ENCODE results near the gene WNT7A. TPM values are rescaled to one million over a fixed set of nuclear protein-coding genes. Genes with fewer than 3 reads are reported as not detected.

Gene WNT7A
- total RNA-seq, 2 experiments from 2014 or later: 0.09 TPM; not detected in 1

DNA sequence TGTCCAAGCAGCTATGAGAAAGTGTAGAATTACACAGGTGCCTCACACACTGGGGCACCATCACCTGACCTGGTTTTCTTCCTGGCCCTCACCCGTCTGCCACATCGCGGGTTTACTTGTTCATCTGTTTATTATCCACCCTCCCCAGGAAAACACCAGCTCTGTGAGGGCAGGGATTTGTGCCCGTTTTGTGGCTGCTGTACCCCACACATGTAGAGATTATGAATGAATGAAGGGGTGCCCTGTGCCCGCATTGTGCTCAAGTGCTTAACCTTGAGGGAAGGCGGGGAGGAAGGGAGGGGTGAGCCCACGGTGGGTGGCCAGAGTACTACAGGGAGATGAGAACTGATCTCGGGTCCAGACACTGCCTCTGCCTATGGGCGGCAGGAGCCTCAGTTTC is 108.4 kb downstream of the WNT7A start:
- ATAC-seq: no peak
- DNase-seq: no peak
- H3K27ac Mint-ChIP-seq: no peak overlapping the region
- peaks cover 9% of the 10 kb centered on the region for H3K4me1 Mint-ChIP-seq (ENCODE audit: low read depth)
- no peak overlapping the region for H3K4me3 Mint-ChIP-seq
- no peaks in the 10 kb centered on the region for H3K27me3 Mint-ChIP-seq
- no peak for TF ChIP-seq CTCF (IDR thresholded peaks at IDR 0.05)
- ChIA-PET CTCF (no interaction called here), POLR2A (no interaction called here)
- no peaks in the 10 kb centered on the region for H3K9me3 Mint-ChIP-seq
- intact Hi-C loops (cut with micrococcal nuclease): no loop called here
- H3K36me3 Mint-ChIP-seq (ENCODE audit: low read depth): no peaks in the 10 kb centered on the region

DNA sequence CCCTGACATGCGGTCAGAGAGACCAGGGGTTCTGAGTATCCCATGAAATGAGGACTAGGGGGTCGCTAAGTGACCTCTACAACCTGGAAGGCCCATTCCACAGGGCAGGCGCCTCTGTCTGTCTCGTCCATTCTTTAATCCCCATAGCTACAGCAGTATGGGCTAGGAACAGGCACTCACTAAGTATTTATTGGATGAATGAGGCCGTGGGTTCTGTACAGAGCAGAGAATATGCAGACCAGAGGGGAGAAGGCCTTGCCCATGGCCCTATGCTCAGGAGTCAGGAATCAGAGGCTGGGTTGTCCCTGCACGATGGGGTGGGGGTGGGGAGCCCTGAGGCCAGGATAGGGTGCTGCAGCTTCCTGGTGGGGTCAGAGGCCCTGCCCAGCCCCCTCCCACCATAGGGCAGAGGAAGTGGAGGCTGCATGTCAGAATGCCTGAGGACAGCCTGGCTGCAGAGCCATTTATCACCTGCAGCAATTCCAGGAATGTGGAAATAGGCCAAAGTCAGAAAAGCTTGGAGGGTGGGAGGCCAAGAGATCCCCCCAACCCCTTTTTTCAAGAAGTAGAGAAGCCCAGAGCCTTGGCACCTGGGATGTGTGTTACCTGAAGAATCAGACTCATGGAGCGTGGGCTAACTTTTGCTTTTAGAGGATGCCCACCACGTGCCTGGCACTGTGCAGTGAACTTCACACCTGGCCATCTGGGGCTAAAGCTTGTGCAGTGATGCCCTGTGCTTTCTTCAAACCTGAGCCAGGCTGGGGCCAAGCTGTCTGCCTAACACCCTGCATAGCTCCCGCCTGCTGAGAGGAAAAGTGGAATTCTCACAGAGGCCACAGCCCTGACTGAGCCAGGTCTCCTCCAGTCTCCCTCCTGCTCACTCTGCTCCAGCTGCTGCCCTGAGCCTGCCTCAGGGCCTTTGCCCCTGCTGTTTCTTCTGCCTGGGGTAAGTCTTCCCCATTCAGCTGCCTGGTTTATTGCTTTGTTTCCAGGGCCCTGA is 109.4 kb downstream of the WNT7A start:
- no peaks in the 10 kb centered on the region for H3K9me3 Mint-ChIP-seq
- H3K4me1 Mint-ChIP-seq (ENCODE audit: low read depth): peaks cover 9% of the 10 kb centered on the region
- DNase-seq (no peak), ATAC-seq (no peak)
- no peak overlapping the region for H3K4me3 Mint-ChIP-seq
- no peaks in the 10 kb centered on the region for H3K36me3 Mint-ChIP-seq (ENCODE audit: low read depth)
- ChIA-PET POLR2A (no interaction called here), CTCF (no interaction called here)
- TF ChIP-seq CTCF (IDR thresholded peaks at IDR 0.05): no peak
- intact Hi-C loops (cut with micrococcal nuclease): no loop called here
- no peaks in the 10 kb centered on the region for H3K27me3 Mint-ChIP-seq
- no peak overlapping the region for H3K27ac Mint-ChIP-seq

GRCh38 chr3:13769422-13769821 is 110.4 kb downstream of the WNT7A start:
- POLR2A ChIA-PET: no interaction called here
- CTCF ChIA-PET: no interaction called here
- Mint-ChIP-seq H3K4me3 (no peak overlapping the region), H3K27ac (no peak overlapping the region), H3K27me3 (no peaks in the 10 kb centered on the region), H3K9me3 (no peaks in the 10 kb centered on the region), H3K4me1 (ENCODE audit: low read depth) (peaks cover 9% of the 10 kb centered on the region), H3K36me3 (ENCODE audit: low read depth) (no peaks in the 10 kb centered on the region)
- TF ChIP-seq CTCF (IDR thresholded peaks at IDR 0.05): no peak
- ATAC-seq (no peak), DNase-seq (no peak)
- intact Hi-C loops (cut with micrococcal nuclease): no loop called here

DNA sequence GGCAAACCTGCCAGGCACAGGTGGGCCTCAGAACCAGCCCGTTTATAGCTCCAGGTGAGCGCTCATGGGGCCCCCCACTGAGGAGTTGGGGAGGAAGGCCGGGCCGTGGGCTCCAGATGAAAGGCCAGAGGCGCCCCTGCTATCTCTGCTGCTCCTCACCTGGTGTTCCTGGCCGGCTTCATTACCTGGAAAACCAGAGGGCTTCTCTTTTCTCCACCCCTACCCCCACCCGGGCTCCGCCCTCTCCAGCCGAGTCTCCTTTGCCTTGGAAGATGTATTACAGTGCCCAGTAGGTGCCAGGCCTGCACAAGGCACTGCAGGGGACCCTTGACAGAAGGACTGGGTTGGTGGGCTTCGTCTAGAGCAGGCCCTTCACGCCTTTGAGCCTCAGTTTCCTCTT is 111.4 kb downstream of the WNT7A start:
- no peak overlapping the region for H3K27ac Mint-ChIP-seq
- ATAC-seq: no peak
- H3K4me3 Mint-ChIP-seq: no peak overlapping the region
- DNase-seq: no peak
- peaks cover 9% of the 10 kb centered on the region for H3K4me1 Mint-ChIP-seq (ENCODE audit: low read depth)
- no peaks in the 10 kb centered on the region for H3K9me3 Mint-ChIP-seq
- no peaks in the 10 kb centered on the region for H3K27me3 Mint-ChIP-seq
- no peaks in the 10 kb centered on the region for H3K36me3 Mint-ChIP-seq (ENCODE audit: low read depth)
- ChIA-PET CTCF (no interaction called here), POLR2A (no interaction called here)
- TF ChIP-seq CTCF (IDR thresholded peaks at IDR 0.05): no peak
- intact Hi-C loops (cut with micrococcal nuclease): no loop called here

DNA sequence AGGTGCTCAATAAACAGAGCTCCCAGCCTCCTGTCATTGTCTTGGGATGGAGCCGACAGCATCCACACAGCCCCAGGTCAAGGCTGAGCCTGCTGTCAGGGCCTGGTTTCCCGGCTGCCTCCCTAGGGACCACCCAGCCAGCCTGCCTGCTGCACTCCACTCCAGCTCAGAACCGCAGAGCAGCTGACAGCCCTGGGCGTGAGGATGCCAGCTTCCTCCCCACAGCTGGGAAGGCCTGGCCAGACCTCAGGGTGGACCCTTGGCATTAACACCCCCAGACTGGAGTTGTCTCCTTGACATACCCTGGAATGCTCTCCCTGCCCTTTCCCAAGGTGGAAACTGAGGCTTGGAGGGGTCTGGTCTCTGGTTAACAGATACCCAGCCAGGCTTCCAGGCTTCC is 112.0 kb downstream of the WNT7A start:
- no peak overlapping the region for H3K4me3 Mint-ChIP-seq
- no peaks in the 10 kb centered on the region for H3K27me3 Mint-ChIP-seq
- H3K9me3 Mint-ChIP-seq: peaks cover 3% of the 10 kb centered on the region

More for the DNA sequence above, 112.0 kb downstream of the WNT7A start:
- intact Hi-C loops (cut with micrococcal nuclease): no loop called here
- Mint-ChIP-seq H3K4me1 (ENCODE audit: low read depth) (peaks cover 9% of the 10 kb centered on the region), H3K36me3 (ENCODE audit: low read depth) (no peaks in the 10 kb centered on the region), H3K27ac (no peak overlapping the region)
- POLR2A ChIA-PET: no interaction called here
- CTCF ChIA-PET: no interaction called here
- no peak for TF ChIP-seq CTCF (IDR thresholded peaks at IDR 0.05)
- DNase-seq (no peak), ATAC-seq (no peak)

Data from activated CD8-positive, alpha-beta T cell treated with anti-CD3 and anti-CD28 coated beads for 36 hours (primary cell).